WTC11 (cell line): Measurements from ENCODE around the gene CSNK1G1. TPM values are rescaled to one million over a fixed set of nuclear protein-coding genes. Genes with fewer than 3 reads are reported as not detected.

Experiments used
- ATAC-seq: fragments of 200-7000 bp; cut with Tn5 transposase; 2 replicates; pipeline ENCODE4 v1.10.0; 2021; ENCODE audit warnings: mild to moderate bottlenecking, moderate library complexity
- CTCF ChIA-PET: fragments of 300-600 bp; sonication (Branson Sonifier 250); formaldehyde crosslinking; loops from one replicate; lab custom pipeline; 2021; ENCODE audit warnings: antibody characterized with exemption; lab: Charles Lee
- POLR2A ChIA-PET: fragments of 350-600 bp; sonication (Branson Sonifier 250); formaldehyde crosslinking; loops from one replicate; lab custom pipeline; 2021; ENCODE audit warnings: antibody characterized with exemption; lab: Charles Lee
- DNase-seq: peaks from one replicate; pipeline ENCODE4 v3.0.0; 2021; ENCODE audit warnings: low spot score
- H3K27ac Mint-ChIP-seq: 2 replicates; pipeline ENCODE4 v1.8.0; 2021; ENCODE audit warnings: mixed read lengths
- H3K27me3 Mint-ChIP-seq: 2 replicates; pipeline ENCODE4 v1.8.0; 2021; ENCODE audit warnings: low read depth, mild to moderate bottlenecking, moderate library complexity, mixed read lengths
- H3K36me3 Mint-ChIP-seq: 2 replicates; pipeline ENCODE4 v1.8.0; 2021; ENCODE audit warnings: mixed read lengths
- H3K4me1 Mint-ChIP-seq: 2 replicates; pipeline ENCODE4 v1.8.0; 2022; ENCODE audit warnings: mixed read lengths
- H3K4me3 Mint-ChIP-seq: 2 replicates; pipeline ENCODE4 v1.8.0; 2021; ENCODE audit warnings: mild to moderate bottlenecking, moderate library complexity, mixed read lengths
- H3K9me3 Mint-ChIP-seq: 2 replicates; pipeline ENCODE4 v1.8.0; 2021; ENCODE audit warnings: mixed read lengths
- E2F1 ChIP-seq: sonication (generic); formaldehyde crosslinking; IDR thresholded peaks from 2 replicates; pipeline ENCODE4 v1.8.0; 2022; ENCODE audit warnings: mild to moderate bottlenecking, missing genetic modification reagents
- ESRRA ChIP-seq: sonication (generic); formaldehyde crosslinking; IDR thresholded peaks from 2 replicates; pipeline ENCODE4 v1.8.1; 2022; ENCODE audit warnings: mild to moderate bottlenecking, missing genetic modification reagents, borderline replicate concordance
- ETV6 ChIP-seq: sonication (generic); formaldehyde crosslinking; IDR thresholded peaks from 2 replicates; pipeline ENCODE4 v1.8.1; 2022; ENCODE audit warnings: mild to moderate bottlenecking, missing genetic modification reagents
- FOXP4 ChIP-seq: sonication (generic); formaldehyde crosslinking; IDR thresholded peaks from 2 replicates; pipeline ENCODE4 v1.8.0; 2022; ENCODE audit warnings: mild to moderate bottlenecking, missing genetic modification reagents
- HMGA2 ChIP-seq: fragments of 250-450 bp; sonication (Bioruptor Pico); IDR thresholded peaks from 2 replicates; pipeline ENCODE4 v1.4.0; 2021; ENCODE audit warnings: mild to moderate bottlenecking, moderate library complexity
- NFATC4 ChIP-seq: fragments of 250-450 bp; sonication (Bioruptor Pico); IDR thresholded peaks from 2 replicates; pipeline ENCODE4 v1.9.0; 2021; ENCODE audit warnings: mild to moderate bottlenecking
- NFYB ChIP-seq: sonication (generic); formaldehyde crosslinking; conservative IDR thresholded peaks from 2 replicates; pipeline ENCODE4 v1.8.0; 2022; ENCODE audit warnings: low read depth, missing genetic modification reagents
- NR1H2 ChIP-seq: sonication (generic); formaldehyde crosslinking; IDR thresholded peaks from 2 replicates; pipeline ENCODE4 v1.9.0; 2021; ENCODE audit warnings: mild to moderate bottlenecking, moderate library complexity, missing genetic modification reagents
- NR3C1 ChIP-seq: sonication (generic); formaldehyde crosslinking; conservative IDR thresholded peaks from 2 replicates; pipeline ENCODE4 v1.8.1; 2023; ENCODE audit warnings: low read depth, mild to moderate bottlenecking, missing genetic modification reagents
- TP53 ChIP-seq: sonication (generic); formaldehyde crosslinking; IDR thresholded peaks from 2 replicates; pipeline ENCODE4 v1.8.1; 2023; ENCODE audit warnings: mild to moderate bottlenecking, missing genetic modification reagents
- ZBTB21 ChIP-seq: sonication (generic); formaldehyde crosslinking; IDR thresholded peaks from 2 replicates; pipeline ENCODE4 v1.8.1; 2023; ENCODE audit warnings: mild to moderate bottlenecking, missing genetic modification reagents, borderline replicate concordance
- ZBTB43 ChIP-seq: sonication (generic); formaldehyde crosslinking; IDR thresholded peaks from 2 replicates; pipeline ENCODE4 v1.8.1; 2023; ENCODE audit warnings: mild to moderate bottlenecking, missing genetic modification reagents
- ZNF232 ChIP-seq: sonication (generic); formaldehyde crosslinking; IDR thresholded peaks from 2 replicates; pipeline ENCODE4 v1.8.0; 2022; ENCODE audit warnings: mild to moderate bottlenecking, missing genetic modification reagents
- ZNF263 ChIP-seq: sonication (generic); formaldehyde crosslinking; IDR thresholded peaks from 2 replicates; pipeline ENCODE4 v1.8.1; 2022; ENCODE audit warnings: low read depth, mild to moderate bottlenecking, moderate library complexity, missing genetic modification reagents
- ZNF281 ChIP-seq: sonication (generic); formaldehyde crosslinking; IDR thresholded peaks from 2 replicates; pipeline ENCODE4 v1.8.0; 2023; ENCODE audit warnings: mild to moderate bottlenecking, missing genetic modification reagents
- ZNF317 ChIP-seq: sonication (generic); formaldehyde crosslinking; IDR thresholded peaks from 2 replicates; pipeline ENCODE4 v1.8.1; 2023; ENCODE audit warnings: low read depth, mild to moderate bottlenecking, moderate library complexity, missing genetic modification reagents, borderline replicate concordance
- ZNF425 ChIP-seq: fragments of 250-450 bp; sonication (Bioruptor Pico); conservative IDR thresholded peaks from 2 replicates; pipeline ENCODE4 v1.9.0; 2021; ENCODE audit warnings: mild to moderate bottlenecking
- ZNF532 ChIP-seq: fragments of 250-450 bp; sonication (Bioruptor Pico); IDR thresholded peaks from 2 replicates; pipeline ENCODE4 v1.9.0; 2021; ENCODE audit warnings: mild to moderate bottlenecking, borderline replicate concordance
- total RNA-seq: library from RNA; stranded (reverse); gene quantifications from 3 replicates; pipeline ENCODE4 v1.2.3, GENCODE V29; 2021

CSNK1G1 gene
- total RNA-seq, 1 experiment from 2014 or later, result 19.3 TPM

- TF ChIP-seq ZNF532 (CRISPR knock-in tag), result no peak
- TF ChIP-seq TP53 (CRISPR knock-in tag), result no peak
- TF ChIP-seq ZNF317 (CRISPR knock-in tag), result no peak
- TF ChIP-seq ZNF263 (CRISPR knock-in tag), result no peak
- no peak for TF ChIP-seq NR3C1 (CRISPR knock-in tag)
- no peak for TF ChIP-seq ZBTB21 (CRISPR knock-in tag)
- no peak for TF ChIP-seq NFYB (CRISPR knock-in tag)
- TF ChIP-seq ETV6, result no peak
- no peak for TF ChIP-seq ZNF425 (CRISPR knock-in tag)
Measured at GRCh38 chr15:64343222-64343621, 12.8 kb downstream of the CSNK1G1 start (continued).

GRCh38 chr15:64341961-64342360 is 14.0 kb downstream of the CSNK1G1 start:
- no peaks in the 10 kb centered on the region for H3K27me3 Mint-ChIP-seq
- H3K4me1 Mint-ChIP-seq, result peaks cover 15% of the 10 kb centered on the region
- no peak for ATAC-seq
- TF ChIP-seq ZNF232 (no peak), NFATC4 (CRISPR knock-in tag) (no peak), ZBTB43 (CRISPR knock-in tag) (no peak), HMGA2 (CRISPR knock-in tag) (no peak), FOXP4 (CRISPR knock-in tag) (no peak), ESRRA (CRISPR knock-in tag) (no peak)
- TF ChIP-seq, all 79 proteins: peak for 0
- Mint-ChIP-seq H3K9me3 (no peaks in the 10 kb centered on the region), H3K4me3 (no peak overlapping the region), H3K27ac (peak overlapping the region; percentile 55; the same call in 1 of the 2 replicates), H3K36me3 (0 out of 2 replicates have a peak, but pooled peaks cover 2% of the 10 kb centered on the region)
- CTCF ChIA-PET, result no interaction called here
- no peak for DNase-seq
- POLR2A ChIA-PET, result no interaction called here

- H3K4me1 Mint-ChIP-seq, result peaks cover 15% of the 10 kb centered on the region
- H3K9me3 Mint-ChIP-seq, result no peaks in the 10 kb centered on the region
- no peak overlapping the region for H3K4me3 Mint-ChIP-seq
- ChIA-PET CTCF (no interaction called here), POLR2A (no interaction called here)
- no peaks in the 10 kb centered on the region for H3K36me3 Mint-ChIP-seq
- no peaks in the 10 kb centered on the region for H3K27me3 Mint-ChIP-seq
- DNase-seq (no peak), ATAC-seq (no peak)
- TF ChIP-seq E2F1 (CRISPR knock-in tag) (no peak), NFATC4 (CRISPR knock-in tag) (no peak), ZNF281 (CRISPR knock-in tag) (no peak), NR1H2 (CRISPR knock-in tag) (no peak)
- H3K27ac Mint-ChIP-seq, result no peak overlapping the region
Measured at GRCh38 chr15:64340355-64340754, 15.6 kb downstream of the CSNK1G1 start.
